ENCODE measurements around the gene MPDZ.
"Not testable (repeated sequence)": the region's sequence is repeated elsewhere in the genome, so short reads cannot be mapped to it uniquely, and the experiment has no call there.

Gene MPDZ

DNA sequence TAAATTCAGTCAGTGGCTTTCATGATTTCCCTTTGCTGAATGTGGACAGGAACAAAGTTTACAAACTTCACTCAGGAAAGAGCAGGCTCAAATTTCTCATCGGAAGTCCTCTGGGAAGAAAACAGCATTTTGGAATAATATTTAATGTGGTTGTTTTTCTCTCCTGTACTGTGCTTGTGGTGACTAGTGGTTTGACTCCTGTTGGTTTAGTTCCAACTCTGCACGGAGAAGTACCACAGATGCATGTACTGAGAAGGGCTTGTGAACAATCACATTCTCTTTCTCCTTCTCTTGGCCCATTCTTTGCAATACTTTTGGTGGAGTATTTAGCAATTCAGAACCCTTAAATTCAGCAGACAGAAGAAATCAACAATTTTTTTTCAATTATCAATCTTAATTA lies 13.3 kb downstream of the MPDZ start:
- no peak for DNase-seq

DNA sequence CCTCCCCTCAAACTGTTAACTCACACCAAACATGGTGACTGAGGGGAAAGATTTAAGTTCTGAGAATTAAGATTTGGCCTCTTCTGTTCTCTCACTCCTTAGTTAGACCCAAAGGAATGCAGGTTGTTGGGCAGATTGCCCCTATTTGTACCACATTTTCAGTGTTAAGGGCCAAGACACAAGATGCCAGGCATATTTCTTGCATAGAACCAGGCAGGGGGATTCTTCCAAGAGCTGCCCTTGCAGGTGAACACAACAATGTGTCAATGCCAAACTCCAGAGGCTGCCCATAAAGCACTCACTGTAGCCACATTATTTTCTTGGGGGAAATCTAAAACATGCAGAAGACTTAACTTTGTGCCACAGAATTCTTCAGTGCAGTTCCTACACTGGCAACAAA lies 14.7 kb downstream of the MPDZ start:
- no peak for DNase-seq

DNA sequence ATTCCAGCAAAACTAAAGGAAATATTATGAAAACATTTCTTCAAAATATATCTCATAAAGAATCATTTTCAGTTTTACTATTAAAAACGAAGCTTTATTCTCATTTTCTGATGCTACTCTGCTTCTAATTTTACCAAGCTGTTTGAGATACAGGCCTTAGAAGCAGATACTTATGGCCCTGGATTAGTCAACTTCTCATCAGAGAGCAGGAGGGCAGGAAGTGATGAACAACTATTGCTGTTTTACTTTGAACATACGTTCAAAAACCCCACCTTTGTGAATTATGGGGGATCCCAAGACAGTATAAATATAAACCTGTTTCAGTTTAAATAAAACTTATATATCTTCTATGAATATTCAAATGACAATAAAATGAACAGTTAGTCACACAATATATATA lies 16.0 kb downstream of the MPDZ start:
- no peak for DNase-seq

DNA sequence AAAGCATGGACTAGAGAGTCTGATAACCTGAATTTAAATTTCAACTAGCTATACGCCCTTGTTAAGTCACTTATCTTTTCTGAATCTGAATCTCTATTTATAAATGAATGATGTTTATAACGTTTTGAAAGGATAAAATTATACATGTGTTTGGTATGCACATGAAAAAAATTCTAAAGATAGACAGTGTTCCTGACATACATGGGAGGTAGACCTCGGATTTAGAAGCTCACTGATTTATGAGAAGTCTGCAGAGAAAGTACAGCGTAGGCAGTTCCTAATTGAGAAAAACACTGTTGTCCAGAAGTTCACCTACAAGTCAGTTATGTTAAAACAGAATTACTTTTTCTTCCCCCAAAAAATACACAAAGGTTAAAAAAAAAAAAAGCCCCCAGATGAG lies 26.6 kb downstream of the MPDZ start:
- DNase-seq = no peak

DNA sequence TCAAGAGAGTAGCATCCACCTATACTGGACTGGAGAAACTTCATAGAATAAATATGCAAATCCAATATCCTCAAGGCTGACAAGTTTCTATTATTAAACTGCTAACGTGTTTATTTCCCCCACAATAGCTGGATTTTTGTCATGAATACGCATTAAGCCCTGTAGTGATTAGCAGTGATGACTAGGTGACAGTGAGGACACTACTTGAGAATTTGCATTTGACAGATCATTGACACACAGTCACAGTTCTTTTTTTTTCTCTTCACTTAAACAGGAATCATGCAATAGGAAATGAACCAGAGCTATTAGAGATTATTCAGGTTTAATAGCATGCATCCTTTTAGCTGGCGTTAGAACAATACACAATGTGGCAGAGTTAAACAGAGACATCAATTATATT lies 35.3 kb downstream of the MPDZ start:
- no peak for DNase-seq

DNA sequence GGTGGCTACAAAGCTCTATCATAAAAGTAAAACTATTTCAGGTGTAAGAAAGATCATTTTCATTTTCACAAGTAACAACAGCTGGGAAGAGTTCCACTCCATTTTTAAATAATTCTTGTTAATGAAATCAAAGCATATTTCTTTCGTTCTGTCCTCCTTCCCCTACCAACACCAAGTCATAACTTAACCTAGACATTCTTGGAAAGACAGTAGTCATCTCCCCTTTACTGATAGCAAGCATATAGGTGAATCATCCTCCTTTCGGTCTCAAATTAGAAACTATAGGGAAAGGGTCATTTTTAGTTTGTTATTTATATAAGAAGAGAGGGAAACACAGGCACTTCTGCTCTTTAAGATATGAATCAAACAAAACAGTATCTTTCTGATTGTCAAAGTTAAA lies 38.2 kb downstream of the MPDZ start:
- no peak for DNase-seq

DNA sequence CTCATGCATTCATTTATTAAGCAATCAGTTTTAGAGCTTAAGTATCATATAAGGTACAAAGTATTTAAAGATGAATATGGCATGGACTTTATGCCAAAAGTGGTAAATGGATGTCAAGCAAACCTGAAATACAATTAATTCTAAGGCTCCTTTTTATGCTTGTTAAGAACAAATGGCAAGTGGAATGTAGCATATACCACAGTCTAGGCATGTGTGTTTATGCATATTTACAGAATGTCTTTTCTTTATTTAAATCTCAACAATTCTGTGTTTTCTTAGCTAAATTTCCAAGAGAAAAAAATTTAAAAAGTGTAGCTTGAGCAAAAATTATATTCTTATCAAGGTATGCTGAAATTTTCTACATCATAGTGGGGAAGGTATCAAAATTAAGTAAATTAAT lies 39.8 kb downstream of the MPDZ start:
- DNase-seq = no peak

DNA sequence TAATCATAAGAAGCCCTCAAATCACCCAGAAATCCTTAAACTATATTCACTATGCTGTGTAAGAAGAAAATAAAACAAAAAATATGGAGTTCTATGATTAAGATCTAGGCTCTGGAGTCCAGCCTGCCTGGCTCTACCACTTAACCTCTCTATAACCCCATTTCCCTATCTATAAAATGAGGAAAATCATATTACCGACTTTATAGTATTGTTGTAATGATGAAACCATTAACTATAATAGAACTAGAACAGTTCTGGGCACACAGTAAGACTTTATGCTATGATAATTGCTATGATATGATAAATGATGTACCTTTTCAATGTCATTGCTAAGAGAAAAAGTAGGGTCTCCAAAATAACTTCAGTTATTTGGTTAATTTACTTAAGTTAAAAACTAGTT lies 40.3 kb downstream of the MPDZ start:
- DNase-seq = no peak

DNA sequence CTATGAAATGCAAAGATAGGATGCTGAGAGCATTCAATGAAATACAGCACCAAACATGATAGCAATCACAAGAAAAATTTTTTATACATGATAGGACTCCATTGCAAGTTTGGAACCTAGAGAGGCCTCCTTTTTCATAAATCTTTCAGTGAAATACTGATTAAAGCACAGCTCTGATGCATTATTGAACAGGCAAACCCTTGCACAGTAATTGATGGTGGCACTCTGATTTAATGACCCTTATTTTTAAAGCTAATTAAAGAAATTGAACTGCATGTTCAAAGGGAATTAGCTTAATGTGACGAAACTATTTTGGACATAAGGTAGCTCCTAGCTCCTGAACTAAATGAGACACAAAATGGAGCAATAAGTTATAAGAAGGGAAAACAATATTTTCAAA lies 44.6 kb downstream of the MPDZ start:
- no peak for DNase-seq

DNA sequence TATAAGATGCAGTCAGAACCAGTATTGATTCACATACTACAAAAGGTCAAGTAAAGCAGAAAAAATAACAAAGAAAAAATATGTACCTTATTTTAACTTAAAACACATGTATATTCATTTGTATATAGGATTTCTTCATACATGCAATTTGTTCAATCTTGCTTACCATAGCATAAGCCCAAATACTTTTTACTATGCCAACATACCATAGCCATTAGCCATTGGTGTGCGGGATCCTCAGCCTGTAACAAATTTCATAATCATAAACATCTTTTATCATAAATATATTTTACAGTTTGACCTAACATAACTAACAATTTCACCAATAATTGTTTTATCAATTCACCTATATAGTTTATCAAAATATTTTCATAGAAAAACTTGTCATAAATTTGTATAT lies 51.1 kb downstream of the MPDZ start:
- no peak for DNase-seq

DNA sequence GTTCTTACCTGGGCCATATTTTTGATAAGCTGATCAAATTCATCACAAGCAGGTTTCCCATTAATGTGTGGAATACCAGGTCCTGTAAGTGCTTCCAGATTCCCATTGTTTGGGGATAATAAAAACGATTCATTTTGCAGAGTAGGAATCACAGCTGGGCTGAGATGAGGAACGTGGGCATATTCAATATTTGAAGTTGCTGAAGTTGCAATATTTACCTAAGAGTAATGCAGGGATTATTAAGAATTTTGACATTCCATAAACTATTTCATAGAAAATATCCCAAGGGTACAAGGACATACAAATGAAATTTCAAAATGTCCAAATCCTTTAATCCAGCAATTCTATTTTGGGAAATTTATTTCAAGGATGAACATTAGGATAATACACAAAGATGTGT lies 55.1 kb downstream of the MPDZ start:
- DNase-seq = no peak

DNA sequence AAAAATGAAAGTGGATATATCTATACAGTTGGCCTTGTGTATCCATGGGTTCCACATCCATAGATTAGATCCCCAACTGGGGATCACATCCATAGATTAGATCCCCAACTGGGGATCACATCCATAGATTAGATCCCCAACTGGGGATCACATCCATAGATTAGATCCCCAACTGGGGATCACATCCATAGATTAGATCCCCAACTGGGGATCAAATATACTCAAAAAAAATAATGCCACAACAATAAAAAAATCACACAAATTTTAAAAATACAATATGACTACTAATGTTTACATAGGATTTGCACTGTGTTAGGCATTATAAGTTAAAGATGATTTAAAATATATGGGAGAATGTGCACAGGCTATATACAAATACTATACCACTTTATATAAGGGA lies 56.8 kb downstream of the MPDZ start:
- not testable (repeated sequence) for DNase-seq

DNA sequence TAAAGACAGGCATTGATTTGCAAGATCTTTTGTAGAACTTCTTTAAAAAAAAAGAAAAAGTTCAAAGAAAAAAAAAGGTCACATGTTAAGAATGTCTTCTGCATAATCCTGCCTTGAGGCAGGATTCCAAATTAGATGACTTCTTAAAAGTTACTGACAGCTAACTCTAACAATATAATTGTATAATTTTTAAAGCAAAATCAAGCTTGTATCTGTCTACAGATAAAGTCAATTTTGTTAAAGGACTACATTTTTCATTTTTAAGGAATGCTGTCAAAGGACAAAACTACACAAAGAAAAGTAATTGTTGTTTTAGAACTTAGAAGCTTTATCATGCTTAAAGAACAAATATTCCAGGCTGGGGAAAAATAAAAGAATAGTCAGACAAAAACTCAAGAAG lies 57.8 kb downstream of the MPDZ start:
- DNase-seq = no peak

DNA sequence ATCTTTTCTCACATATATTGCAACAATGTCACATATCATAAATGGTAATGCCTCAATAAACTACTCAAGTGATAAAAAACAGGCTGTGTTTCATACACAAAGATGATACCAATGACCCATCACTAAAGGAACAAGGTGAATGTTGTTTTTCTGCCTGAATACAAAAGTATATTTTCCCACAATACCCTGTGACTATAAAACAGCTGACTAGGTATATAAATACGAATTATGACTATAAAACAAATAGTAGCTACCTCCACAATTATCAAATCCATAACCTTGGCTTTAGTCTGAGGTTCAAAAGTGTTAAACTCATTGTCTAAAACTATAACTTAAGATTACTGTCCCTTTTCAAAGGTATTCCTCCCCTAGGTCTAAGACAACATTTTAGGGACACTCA lies 58.7 kb downstream of the MPDZ start:
- no peak for DNase-seq

DNA sequence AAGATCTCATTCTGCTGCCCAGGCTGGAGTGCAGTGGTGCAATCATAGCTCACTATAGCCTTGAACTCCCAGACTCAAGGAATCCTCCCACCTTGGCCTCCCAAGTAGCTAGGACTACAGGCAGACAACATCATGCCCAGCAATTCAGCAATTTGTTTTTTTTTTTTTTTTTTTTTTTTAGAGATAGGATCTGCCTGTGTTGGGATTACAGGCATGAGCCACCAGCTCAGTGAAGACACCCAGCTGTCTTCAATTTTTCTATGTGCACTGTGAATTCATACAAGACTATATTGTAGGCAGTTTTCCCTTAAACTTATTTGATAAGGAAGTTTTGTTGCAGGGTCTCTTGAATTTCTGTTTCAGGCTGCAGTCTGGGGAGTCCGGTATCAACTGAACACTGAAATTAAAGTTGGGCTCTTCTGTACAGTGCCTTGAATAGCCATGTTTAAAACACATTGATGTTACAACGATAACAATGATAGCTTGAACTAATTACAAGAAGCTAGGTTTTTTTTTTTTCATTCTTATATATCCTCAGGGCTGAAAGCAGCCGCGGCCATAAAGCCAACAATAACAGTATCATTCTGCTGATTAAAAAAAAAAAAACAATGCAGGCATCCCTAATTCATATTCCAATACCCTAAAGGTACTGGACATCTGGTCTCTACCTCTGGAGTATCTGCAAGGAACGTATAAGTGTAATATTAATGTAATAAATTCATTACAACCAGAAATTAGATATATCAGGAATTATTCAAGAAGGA lies 63.5 kb downstream of the MPDZ start:
- DNase-seq = no peak

DNA sequence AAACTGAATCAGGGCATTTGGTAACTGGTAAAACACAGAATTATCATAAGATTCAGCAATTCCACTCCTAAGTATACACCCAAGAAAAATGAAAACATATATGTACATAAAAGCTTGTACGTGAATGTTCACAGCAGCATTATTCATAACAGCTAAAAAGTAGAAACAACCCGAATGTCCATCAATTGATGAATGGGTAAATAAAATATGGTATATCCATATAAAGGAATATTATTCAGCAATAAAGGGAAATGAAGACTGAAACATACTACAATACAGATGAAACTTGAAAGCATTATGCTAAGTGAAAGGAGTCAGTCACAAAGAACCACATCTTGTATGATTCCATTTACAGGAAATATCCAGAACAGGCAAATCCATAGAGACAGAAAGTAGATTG lies 65.5 kb downstream of the MPDZ start:
- no peak for DNase-seq

DNA sequence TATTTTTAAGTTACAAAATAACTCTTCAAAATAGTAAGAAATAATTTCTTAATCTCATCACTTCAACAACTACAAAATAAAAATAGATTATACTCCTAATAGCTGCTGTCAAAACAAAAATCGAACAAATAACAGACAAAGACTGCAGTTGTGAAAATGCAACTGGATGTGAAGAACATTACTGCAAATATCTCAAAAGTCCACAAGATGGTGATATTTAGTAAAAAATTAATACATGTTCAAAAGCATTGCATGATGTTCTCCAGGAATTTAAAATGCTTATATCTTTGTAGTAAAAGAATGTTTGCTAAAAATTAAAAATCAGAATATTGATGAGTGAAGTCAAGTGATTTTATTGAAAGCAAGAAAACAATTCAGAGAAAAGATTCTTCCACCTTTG lies 66.2 kb downstream of the MPDZ start:
- DNase-seq = no peak

DNA sequence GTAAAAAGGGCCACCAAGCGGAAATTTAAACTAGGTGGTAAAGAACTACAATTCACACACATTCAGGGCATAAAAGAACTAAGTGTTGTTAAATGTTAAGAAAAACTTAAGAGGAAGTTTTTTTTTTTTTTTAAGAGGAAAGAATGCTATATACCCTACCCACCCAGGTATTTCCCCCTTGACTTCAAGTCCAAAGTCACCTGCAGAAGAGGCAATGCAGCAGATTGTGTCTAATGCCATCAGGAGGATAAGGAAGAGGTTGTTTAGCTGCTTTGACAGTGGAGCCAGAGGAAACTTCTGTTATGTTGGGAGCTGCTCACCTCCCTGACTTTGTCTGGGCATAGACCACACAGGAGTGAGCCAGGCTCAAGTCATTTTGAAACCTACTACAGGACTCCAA lies 69.2 kb downstream of the MPDZ start:
- DNase-seq = no peak

DNA sequence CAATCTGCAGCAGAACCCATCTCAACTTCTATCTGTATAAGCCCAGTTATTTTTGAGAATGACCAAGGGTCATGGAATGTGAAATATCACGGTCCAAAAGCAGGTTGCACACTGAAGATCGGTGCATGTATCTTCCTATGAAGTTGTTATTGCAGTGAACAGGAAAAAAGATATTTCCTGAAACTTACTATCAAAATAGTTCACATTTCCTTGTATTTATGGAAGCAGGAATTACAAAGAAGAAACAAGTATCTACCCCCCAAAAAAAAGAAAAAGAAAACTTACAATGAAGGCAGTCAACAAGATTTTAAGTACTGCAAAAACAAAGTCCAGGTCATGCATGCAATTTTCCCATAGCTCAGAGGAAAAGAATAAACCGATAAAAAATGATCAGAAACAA lies 70.0 kb downstream of the MPDZ start:
- no peak for DNase-seq

DNA sequence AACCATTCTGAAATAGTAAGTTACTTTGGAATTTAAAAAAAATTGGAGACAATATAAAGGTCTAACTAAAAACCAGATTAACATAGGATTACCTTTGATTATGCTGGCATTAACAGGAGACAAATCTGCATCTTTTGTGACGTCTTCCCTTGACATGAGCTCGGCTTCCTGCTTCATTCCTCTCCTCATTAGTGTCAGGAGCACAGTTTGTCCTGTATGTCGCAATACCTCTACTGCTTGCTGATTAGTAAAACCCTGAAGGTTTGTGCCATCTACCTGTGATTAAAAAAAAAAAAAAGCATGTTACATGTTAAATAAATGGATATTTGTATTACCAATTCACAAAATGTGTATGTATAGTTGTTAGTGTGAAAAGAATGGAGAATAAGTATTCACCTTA lies 73.7 kb downstream of the MPDZ start:
- DNase-seq = no peak

DNA sequence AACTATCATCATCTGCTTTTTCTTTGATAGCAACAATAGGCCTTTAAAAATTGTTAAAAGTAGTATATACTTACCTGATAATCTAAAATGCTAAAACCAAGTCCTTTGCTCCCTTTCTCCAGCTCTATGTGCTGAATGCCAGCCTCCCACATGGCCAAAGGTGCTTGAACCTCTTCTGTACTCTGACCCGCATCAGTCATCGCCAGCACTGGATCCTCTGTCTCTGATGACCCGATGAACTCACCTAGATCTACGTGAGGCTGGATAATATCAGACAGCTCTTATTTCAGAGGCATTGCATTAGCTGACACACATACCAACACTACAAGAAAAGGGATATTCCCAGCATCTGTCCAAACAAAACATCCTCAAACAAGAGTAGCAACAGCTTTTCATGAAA lies 89.5 kb downstream of the MPDZ start:
- DNase-seq = no peak

DNA sequence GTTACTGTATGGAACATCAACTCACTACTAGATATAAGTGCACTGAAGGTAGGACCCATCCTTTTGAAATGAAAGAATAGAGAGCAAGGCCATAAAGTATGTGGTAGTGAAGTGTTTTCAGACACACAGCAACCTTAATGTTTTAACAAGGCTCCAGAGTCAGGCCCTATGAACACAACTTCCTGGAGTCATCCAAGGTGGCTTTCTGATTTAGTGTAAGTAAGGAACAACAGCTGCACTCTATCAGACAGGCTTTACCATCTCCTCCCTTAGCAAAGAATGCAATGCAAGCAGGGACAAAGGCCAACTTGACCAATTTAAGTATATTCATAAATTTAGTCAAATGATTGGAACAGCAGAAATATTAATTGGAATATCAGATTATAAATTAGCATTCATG lies 90.1 kb downstream of the MPDZ start:
- DNase-seq = no peak

DNA sequence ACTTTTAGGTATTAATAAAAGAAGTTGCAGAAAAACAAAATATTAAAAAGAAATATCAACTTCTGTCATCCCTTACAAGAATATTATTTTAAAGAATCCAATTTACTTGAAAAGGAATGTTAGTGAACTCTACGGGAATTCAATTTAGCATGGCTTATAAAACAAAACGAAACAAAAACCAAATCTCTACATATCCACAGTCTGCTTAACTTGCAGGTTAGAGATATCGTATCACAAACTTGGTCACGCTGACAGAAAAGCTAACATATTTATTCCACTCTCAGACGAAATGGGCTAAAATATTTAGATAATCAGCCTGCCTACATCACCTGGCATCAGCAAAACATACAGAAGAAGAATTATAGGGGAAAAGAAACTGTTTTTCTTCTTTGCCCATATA lies 92.7 kb downstream of the MPDZ start:
- no peak for DNase-seq

DNA sequence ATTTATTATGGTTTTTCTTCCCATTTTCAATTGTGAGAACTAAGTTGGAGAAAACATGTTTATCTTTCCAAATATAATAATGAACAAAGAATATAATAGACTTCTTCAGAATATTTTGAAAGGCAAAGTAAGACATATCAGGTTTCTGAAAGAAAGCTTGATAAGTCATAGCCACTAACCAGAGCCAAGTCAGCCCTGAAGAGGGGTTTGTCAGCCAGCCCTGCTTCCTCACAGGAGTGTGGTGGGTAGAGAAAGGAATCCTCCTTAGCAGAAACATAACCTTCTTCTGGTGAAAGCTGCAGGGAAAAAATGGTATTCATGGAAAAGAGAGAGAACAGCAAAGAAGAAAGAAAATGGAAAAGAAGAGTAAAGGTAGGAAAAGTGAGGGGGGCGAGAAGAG lies 93.4 kb downstream of the MPDZ start:
- no peak for DNase-seq

DNA sequence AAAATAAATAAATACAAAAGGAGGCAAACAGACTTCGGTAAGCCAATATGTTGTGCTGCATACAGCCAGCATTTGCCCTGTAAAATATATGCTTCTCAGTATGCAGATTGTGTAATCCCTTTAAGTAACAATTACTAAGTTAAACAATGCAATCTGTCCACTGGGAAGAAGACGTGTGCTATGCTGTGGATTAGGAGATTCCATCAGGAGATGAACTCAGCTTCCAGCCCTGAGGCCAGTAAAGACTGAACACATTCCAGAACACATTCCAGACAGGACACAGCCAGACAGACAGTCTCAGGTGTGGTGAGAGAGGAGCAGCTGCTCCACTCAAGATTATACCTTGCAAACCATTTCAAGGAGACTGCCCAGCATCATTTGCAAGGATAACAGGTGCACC lies 97.8 kb downstream of the MPDZ start:
- DNase-seq = no peak

DNA sequence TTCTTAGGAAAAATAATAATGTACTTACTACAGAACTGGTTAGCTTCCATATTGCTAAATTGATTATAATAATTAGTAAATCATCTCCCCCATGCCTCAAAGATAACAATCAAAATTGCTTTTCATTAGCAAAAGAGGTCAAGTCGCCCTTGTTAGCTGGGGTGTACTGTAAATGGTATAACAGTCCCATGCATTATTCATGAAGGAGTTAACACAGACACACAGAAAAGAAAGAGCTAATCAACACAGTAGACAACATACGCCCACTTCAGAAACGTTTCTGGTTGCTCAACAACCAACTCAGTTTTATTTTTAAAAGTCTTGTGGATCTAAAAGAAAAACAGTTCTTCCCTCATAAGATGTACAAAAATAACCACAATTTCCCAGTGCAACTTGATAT lies 100.2 kb downstream of the MPDZ start:
- DNase-seq = no peak

Data from NCI-H345 (cell line).